Glomerular visceral epithelial cell (primary cell): ENCODE results near the gene SAMD5.
"Not testable (repeated sequence)": the region's sequence is repeated elsewhere in the genome, so short reads cannot be mapped to it uniquely, and the experiment has no call there.

Experiments used
- DNase-seq: peaks from one replicate; pipeline ENCODE4 v3.0.0-alpha.2; 2016; ENCODE audit errors: extremely low spot score

SAMD5 gene

DNA sequence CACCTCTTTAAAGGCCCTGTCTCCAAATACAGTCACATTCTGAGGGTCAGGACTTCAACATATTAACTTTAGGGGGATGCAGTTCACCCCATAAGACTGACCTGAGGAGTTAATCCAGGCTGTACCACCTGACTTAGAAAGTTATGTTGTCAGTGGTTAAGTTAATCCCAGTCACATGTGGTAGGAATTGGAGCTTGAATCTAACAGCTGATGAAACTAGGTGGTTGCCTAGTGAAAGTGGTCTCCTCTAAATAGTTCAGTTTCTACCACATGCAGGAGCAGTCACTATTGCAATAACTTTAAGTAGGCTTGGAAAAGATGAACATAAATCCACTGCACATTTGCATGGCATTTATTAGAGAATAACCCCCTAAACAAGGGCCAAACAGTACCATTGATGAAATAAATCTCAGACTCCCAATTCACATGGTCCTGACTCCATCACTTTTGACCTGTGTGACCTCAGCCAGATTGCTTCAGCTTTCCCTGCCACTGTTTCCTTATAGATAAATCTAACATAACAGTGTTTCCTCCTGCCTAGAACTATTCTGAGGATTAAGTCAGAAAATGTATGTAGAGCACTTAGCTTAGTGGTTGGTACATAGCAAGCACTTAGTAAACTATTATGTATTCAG is 20.1 kb downstream of the SAMD5 start:
- no peak for DNase-seq

DNA sequence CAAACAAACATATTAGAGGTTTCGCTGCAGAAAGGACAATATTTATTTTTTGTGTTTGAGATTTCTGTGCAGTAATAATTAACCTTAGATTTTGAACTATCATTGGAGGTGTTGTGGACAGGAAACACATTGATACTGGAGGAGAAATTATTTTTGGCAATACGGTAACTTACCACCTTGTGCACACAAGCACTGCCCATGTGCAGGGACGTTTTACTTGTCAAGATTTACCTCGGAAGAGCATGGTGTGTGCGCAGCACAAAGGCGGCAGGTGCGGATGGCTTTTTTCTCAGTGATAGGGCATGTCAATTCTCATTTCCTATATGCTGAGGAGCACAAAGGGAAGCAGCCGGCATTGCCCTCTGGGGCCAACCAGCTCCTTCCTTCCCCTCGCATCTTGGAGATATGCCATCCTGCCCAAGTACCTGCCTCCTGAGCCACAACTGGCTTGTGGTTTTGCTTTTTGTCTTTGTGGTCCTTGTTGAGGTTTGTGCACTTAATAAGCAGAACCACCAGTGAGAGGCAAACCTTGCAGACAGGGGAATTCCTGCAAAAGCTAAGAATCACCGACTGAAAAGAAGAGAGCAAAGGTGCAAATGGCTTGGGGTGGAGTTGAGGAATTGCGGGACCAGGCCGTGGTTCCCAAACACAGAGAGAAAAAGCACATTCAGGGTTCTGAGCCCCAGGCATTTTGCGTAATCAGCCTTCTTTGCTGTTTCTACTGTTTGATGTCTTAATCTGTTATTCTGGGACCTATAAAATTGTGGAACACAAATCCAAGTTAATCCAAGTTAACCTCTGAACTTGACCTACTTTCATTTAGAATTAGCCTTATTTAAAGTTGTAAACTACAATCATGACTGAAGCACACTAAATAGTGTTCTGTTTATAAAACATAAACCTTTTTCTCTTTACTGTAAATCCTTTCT is 21.9 kb downstream of the SAMD5 start:
- DNase-seq, result peak; percentile 29

- DNase-seq, result no peak
These were observed 22.8 kb downstream of the SAMD5 start for GRCh38 chr6:147531321-147531720.

DNA sequence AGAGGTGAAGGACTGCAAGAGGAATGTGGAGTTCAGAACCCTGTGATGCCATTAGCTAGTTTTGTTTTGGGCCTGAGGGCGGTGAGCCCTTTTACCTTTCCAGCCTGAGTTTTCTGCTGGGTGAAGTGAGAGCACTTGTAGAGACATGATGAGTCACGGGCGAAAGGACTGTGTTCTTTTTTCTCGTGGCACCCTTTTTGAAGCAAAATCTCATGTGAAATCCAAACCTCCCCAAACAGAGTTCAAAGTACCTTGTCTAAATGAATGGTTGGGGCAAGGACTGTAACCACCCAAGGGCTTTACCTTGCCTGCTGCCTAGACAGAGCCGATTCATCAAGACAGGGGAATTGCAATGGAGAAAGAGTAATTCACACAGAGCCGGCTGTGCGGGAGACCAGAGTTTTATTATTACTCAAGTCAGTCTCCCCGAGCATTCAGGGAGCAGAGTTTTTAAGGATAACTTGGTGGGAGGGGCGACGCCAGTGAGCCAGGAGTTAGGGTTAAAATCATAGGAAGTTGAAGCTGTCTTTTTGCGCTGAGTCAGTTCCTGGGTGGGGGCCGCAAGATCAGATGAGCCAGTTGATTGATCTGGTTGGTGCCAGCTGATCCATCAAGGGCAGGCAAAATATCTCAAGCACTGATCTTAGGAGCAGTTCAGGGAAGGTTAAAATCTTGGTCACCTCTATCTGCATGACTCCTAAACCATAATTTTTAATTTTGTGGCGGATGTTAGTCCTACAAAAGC is 25.8 kb downstream of the SAMD5 start:
- no peak for DNase-seq

- no peak for DNase-seq
These were observed 30.3 kb downstream of the SAMD5 start for GRCh38 chr6:147538821-147539220.

DNA sequence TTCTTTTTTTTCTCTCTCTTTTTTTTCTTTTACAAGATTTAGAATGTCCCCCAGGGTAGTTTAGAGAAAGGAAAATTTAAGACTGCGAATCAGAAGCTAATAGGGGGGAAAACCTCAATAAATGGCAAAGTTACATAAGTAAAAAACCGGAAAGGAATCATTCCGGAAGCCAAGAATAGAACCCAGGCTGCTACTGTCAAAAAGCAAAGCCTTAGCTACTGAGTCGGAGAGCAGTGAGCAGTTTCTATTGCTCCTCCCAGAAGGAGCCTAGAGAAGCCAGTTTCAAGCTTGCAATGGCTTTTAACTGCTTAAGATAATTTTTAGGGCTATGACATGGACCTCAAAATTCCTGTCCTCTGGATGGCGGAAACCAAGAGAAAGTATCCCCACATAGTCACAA is 31.6 kb downstream of the SAMD5 start:
- no peak for DNase-seq

DNA sequence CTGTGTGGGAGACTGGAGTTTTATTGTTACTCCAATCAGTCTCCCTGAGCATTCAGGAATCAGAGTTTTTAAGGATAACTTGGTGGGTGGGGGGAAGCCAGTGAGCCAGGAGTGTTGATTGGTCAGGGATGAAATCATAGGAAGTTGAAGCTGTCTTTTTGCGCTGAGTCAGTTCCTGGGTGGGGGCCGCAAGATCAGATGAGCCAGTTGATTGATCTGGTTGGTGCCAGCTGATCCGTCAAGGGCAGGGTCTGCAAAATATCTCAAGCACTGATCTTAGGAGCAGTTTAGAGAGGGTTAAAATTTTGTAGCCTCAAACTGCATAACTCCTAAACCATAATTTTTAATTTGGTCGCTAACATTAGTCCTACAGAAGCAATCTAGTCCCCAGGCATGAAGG is 33.9 kb downstream of the SAMD5 start:
- DNase-seq, result not testable (repeated sequence)

DNA sequence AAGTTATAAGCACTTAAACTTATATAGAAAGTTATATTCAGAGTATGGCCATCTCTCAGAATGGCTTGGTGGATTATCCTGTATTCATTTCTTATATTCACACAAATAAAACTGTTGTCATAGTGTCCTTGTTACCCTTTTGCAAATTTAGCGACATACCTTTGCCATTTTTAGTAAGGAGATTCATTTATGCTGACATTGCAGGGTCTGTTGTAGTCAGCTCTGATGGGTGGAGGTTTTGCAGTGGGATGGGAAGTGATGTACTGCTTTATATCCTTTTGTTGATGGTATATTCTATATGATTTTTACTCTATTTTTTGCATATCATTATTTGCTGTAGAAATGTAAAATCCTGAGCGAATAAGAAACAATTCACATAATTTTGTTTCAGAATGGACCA is 35.9 kb downstream of the SAMD5 start:
- no peak for DNase-seq

GRCh38 chr6:147546501-147547368 is 38.2 kb downstream of the SAMD5 start:
- no peak for DNase-seq

- DNase-seq, result no peak
These were observed 38.9 kb downstream of the SAMD5 start for GRCh38 chr6:147547369-147547902.

DNA sequence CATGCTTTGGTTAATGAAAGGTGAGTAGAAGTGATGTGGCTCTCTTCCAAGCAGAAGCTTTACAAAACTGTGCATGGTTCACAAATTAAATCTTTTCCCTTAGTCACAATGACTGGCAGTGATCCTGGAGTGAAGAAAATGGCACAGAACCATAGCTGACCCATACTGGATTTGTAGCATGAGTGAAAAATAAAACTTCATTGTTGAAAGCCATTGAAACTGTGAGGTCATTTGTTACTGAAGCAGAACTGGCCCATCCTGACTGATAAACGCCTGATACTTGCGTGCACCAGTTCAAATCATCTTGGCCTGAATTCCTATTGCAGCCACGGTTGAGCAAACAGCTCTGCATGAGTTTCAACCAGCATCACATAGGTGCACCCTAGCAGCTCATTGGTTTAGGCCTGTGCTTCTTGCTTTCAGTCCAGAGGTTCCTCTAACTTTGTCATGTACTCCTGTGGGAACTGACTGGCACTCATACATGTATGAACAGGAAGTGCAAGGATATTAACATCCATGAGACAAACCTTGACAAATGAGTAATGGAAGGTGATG is 40.5 kb downstream of the SAMD5 start:
- DNase-seq, result no peak

GRCh38 chr6:147549531-147549930 is 41.0 kb downstream of the SAMD5 start:
- DNase-seq, result no peak

DNA sequence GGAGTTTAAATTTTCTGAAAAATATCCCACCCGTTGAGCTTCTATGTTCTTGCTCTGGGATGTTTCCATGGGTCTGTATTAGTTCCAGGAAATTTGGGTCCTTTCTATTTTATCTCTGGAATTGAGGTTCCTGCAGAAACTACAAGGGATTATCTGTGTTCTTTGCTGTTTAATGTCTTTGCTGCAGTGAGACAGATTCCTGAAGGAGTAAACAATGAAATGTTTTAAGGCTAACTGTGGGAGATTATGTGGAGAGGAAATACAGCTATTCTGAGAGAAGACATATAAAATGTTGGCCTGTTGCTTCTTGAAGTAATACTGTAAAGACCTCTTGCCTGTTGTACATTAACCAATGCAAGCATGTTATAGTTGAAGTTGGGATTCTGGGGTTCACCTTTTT is 43.5 kb downstream of the SAMD5 start:
- DNase-seq, result no peak

- no peak for DNase-seq
These were observed 44.6 kb downstream of the SAMD5 start for GRCh38 chr6:147553099-147553498.

DNA sequence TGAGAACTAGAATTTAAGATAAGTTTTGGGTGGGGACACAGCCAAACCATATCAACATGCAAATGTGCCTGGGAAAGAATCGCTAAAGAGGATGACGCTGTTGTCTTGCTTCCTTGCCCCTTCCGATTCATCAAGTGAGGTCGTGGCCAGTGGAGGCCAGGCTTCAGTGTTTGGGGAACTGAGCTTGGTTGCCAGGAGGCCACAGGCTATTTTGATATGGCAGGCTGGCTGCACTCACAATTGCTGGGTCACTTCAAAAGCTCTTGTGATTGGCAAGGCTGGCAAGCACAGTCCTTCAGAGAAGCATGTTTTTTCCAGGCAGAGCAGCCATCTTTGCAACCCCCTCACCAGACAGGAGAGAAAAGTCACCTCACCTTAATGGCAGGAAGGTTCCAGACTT is 45.8 kb downstream of the SAMD5 start:
- DNase-seq, result no peak

- DNase-seq, result no peak
These were observed 50.5 kb downstream of the SAMD5 start for GRCh38 chr6:147559006-147559405.

- DNase-seq, result no peak
These were observed 52.2 kb downstream of the SAMD5 start for GRCh38 chr6:147560670-147561069.

DNA sequence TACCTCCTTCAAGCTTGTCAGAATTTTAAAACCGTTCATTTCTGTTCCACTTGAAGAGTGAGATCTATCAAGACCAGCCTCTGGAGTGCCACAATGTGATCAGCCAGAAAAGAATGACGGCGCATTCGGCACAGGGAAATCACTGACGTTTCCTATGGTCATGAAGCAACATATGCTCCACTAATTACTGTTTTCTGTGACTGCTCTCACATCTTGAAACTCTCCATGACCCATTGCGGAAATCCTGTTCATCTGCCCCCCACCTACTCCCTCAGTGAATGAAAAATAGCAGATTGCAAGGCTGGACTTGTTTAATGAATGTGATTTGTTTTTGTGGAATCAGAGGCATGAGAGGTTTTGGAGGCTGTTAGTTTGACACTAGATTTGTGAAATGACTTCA is 53.2 kb downstream of the SAMD5 start:
- DNase-seq, result no peak

- DNase-seq, result no peak
These were observed 55.0 kb downstream of the SAMD5 start for GRCh38 chr6:147563472-147563871.

DNA sequence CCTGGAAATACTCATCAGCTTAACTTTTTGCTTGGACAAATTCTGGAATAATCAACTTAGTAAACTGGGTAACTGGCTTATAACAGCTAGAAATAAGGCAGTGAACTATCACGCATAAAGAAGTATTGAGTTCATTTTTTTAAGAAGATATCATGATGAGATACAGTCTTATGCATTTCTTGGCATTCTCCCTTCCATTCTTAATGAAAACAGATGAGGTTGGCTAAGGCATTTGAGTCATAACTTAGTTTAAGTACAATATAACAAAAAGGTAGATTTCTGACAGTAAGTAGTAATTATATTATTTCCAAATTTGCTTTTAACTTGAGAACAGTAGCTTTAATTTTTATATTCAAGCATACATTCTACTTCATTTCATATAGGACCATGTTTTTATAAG is 56.1 kb downstream of the SAMD5 start:
- no peak for DNase-seq
